HT-29 (cell line): ENCODE measurements around the gene UNC13B. TPM values are rescaled to one million over a fixed set of nuclear protein-coding genes. Genes with fewer than 3 reads are reported as not detected.
A peak's percentile ranks its signal among the peaks of the same experiment; 100 is the strongest.

Experiments used
- DNase-seq: peaks from one replicate; pipeline ENCODE4 v3.0.0-alpha.2; 2015; ENCODE audit warnings: low spot score
- total RNA-seq: library from RNA; depleted of rRNA; stranded (reverse); fragments of >200 nt; shearing (Covaris generic); gene quantifications from 2 replicates; pipeline ENCODE4 v1.2.3, GENCODE V29; 2014; rRNA removed

Gene UNC13B
- total RNA-seq, 1 experiment from 2014 or later = 11.8 TPM

- DNase-seq = peak; percentile 49
These were observed 261.7 kb downstream of the UNC13B start for GRCh38 chr9:35423499-35423898.

GRCh38 chr9:35424356-35425352, 262.8 kb downstream of the UNC13B start:
- no peak for DNase-seq

GRCh38 chr9:35426627-35427026, 264.8 kb downstream of the UNC13B start:
- peak; percentile 15 for DNase-seq

DNA sequence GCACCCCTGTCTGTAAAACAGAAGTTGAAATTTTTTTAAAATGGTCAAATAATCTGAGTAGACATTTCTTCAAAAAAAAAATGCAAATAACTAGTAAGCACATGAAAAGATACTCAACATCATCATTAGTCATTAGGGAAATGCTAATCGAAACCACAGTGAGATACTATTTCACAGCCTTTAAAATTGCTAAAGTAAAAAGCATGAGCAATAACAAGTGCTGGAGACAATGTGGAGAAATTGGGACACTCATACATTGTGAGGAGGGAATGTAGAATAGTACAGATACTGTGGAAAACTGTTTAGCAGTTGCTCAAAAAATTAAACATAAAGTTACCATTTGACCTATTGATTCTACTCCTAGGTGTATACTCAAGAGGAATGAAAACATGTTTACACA, 269.7 kb downstream of the UNC13B start:
- no peak for DNase-seq

- no peak for DNase-seq
These were observed 270.3 kb downstream of the UNC13B start for GRCh38 chr9:35432076-35432475.

DNA sequence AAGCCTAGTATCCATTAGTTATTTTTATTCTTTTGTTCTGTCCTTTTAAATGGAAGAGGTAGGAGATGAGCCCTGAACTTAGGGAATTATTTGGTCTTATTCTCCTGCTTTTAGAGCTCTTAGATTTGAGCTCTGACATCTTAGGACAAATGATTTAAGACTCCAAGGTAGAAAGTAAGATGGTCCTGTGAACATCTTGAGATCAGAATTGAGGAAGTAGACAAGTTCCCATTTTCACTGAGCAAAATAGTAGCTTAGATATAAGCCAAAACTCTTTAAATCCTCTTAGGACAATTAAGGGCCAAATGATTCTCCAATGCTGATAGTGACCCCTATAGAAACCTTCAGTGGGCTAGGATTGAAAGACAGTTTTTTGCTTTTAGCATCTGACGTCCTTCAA, 275.1 kb downstream of the UNC13B start:
- DNase-seq = no peak

- no peak for DNase-seq
These were observed 284.2 kb downstream of the UNC13B start for GRCh38 chr9:35446012-35446411.

DNA sequence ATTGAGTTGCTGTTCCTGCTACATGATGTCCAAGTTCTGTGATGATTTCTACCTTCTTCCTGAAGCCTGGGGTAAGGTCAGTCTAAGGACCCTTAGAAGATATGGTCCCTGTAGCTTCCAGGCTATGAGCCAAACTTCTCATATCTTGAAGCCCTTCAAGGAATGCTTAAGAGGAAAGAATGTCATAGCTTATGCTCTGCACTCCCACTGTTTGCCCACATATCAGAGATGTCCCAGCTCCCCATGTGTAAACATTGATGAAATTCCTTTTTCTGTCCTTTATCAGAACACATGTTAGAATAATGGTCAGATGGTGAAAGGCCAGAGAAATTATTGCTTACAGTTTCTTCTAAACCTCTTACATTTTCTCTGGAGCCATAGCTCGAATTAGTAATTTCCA, 286.7 kb downstream of the UNC13B start:
- DNase-seq = no peak

- no peak for DNase-seq
These were observed 290.7 kb downstream of the UNC13B start for GRCh38 chr9:35452481-35452880.

DNA sequence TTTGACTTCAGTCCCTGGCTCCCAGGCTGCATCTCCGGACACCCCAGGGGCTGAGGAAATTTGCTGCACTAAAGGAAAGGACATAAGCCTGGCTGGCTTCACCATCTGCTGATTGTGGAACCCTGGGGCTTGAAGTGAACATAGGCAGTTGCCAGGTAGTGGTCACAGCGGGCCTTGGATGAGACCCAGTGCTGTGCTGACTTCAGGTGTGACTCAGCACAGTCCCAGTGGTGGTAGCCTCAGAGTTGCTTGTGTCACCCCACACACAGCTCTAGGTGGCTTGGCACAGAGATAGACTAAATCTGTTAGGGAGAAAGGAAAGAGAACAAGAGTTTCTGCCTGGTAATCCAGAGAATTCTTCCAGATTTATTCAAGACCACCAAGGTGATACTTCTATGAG, 292.0 kb downstream of the UNC13B start:
- DNase-seq = no peak

Other genes starting within 250 kb of the UNC13B start
- not detected in 2 replicates for gene PHF24, start 203.7 kb upstream of the UNC13B start, total RNA-seq
- 2.1 and 3.7 TPM in 2 replicates for gene DNAJB5, start 172.3 kb upstream of the UNC13B start, total RNA-seq
- 347 and 349 TPM in 2 replicates for gene VCP, start 89.4 kb upstream of the UNC13B start, total RNA-seq
- 51.1 and 62.5 TPM in 2 replicates for gene FANCG, start 82.1 kb upstream of the UNC13B start, total RNA-seq
- 33.4 and 38.5 TPM in 2 replicates for gene PIGO, start 65.4 kb upstream of the UNC13B start, total RNA-seq
- gene STOML2, start 58.9 kb upstream of the UNC13B start, total RNA-seq = 252 and 264 TPM in 2 replicates
- gene ATOSB, start 46.1 kb upstream of the UNC13B start, total RNA-seq = 13.1 and 13.8 TPM in 2 replicates